A549 (cell line): ENCODE measurements around the gene PLLP.

ENCODE experiments used
- CHD4 ChIP-seq: fragments of 200-600 bp; sonication (generic); IDR thresholded peaks from 2 replicates; pipeline ENCODE4 v1.6.1; 2016; ENCODE audit warnings: antibody characterized with exemption, mild to moderate bottlenecking, borderline replicate concordance
- CTCF ChIP-seq: fragments of >200 bp; sonication (Bioruptor Twin); formaldehyde crosslinking; IDR thresholded peaks from 3 replicates; pipeline ENCODE4 v1.5.1; 2016
- ESRRA ChIP-seq: fragments of 150-350 bp; IDR thresholded peaks from 2 replicates; pipeline ENCODE4 v1.6.1; 2014; ENCODE audit warnings: mild to moderate bottlenecking, low read length, borderline replicate concordance
- MAFK ChIP-seq: fragments of 450-650 bp; IDR thresholded peaks from 2 replicates; pipeline ENCODE4 v1.6.1; 2014; ENCODE audit not compliant: partially characterized antibody
- MAZ ChIP-seq: fragments of 150-350 bp; IDR thresholded peaks from 2 replicates; pipeline ENCODE4 v1.6.1; 2014; ENCODE audit warnings: antibody characterized with exemption, low read depth, low read length, borderline replicate concordance
- NR3C1 ChIP-seq: fragments of >200 bp; sonication (Bioruptor Twin); formaldehyde crosslinking; IDR thresholded peaks from 3 replicates; pipeline ENCODE4 v1.6.1; 2017
- POLR2A ChIP-seq: IDR thresholded peaks from 2 replicates; pipeline ENCODE4 v1.6.1; 2012; ENCODE audit warnings: mild to moderate bottlenecking, low read length
- SMC3 ChIP-seq: fragments of >200 bp; sonication (Bioruptor Twin); formaldehyde crosslinking; IDR thresholded peaks from 3 replicates; pipeline ENCODE4 v1.6.1; 2018; ENCODE audit warnings: inconsistent platforms
- TFCP2L1 ChIP-seq: fragments of 250-450 bp; sonication (Bioruptor Pico); IDR thresholded peaks from 2 replicates; pipeline ENCODE4 v1.5.0; 2021; ENCODE audit warnings: mild to moderate bottlenecking

- TF ChIP-seq CTCF (no peak), CHD4 (no peak), POLR2A (no peak), NR3C1 (no peak), SMC3 (no peak), MAFK (no peak), ESRRA (no peak), MAZ (no peak), TFCP2L1 (CRISPR knock-in tag) (no peak)
These were observed 48.9 kb upstream of the PLLP start for GRCh38 chr16:57333402-57333801.
